ENCODE results near the gene IL23A.
"Not testable (repeated sequence)": the region's sequence is repeated elsewhere in the genome, so short reads cannot be mapped to it uniquely, and the experiment has no call there.

The IL23A gene

GRCh38 chr12:56326126-56326525 lies 12.6 kb upstream of the IL23A start:
- in situ Hi-C loops (cut with MboI; ENCODE audit: low sequenced_read_pairs) = no loop called here

GRCh38 chr12:56326533-56326932 lies 12.2 kb upstream of the IL23A start:
- in situ Hi-C loops (cut with MboI; ENCODE audit: low sequenced_read_pairs) = no loop called here

- in situ Hi-C loops (cut with MboI; ENCODE audit: low sequenced_read_pairs) = no loop called here
Observed at GRCh38 chr12:56330936-56331490, 7.7 kb upstream of the IL23A start.

DNA sequence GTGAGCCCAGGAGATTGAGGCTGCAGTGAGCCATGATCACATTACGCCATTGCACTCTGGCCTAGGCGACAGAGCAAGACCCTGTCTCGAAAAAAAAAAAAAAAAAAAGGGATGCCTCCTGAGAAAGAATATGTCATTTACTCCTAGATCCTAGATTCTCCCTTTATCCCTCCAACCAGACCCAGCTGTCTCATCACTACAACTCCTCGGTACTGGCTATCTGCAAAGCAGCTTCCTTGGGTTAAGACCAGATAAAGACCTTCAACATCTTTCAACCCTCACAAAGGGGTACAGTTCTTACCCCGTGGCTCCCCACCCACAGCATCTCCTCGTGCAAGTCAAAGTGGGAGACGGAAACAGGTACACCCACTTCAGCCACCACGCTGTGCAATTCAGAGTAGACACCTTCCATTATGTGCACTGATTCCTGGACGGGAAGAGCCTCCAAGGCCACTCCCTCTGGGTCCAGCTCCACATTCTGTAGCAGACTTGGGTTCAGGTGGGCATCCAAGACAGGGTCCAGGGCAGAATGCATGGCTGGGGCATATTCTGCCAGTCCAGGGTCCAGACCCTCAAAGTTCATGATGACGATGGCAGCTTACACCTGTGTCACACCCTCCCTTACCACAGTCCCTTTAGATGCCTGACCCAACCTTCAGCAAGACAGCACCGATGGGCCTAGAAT lies 6.0 kb upstream of the IL23A start:
- in situ Hi-C loops (cut with MboI; ENCODE audit: low sequenced_read_pairs) = no loop called here

DNA sequence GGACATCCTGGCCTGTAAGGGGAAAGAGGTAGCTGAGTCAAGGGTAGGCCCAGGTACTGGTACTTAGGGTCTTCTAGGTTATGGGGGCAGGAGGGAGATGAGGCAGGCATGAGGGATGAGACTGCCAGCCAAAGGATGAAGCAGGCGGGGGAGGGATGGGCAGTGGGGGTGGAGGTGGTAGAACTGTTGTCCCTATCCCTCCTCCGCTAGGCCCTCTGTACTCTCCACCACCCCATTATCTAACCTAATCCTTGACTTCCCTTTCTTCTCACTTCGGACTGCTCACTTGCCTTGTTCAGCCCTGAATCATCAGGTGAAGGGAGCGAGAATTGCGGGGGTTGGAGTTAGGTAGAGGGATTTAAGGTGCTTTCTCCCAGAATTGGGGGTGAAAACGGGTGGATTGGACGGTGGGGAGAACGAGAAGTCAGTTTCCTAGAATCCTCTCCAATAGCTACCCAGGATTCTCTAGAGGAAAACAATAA lies 5.4 kb upstream of the IL23A start:
- in situ Hi-C loops (cut with MboI; ENCODE audit: low sequenced_read_pairs) = no loop called here

GRCh38 chr12:56333679-56334489 lies 4.8 kb upstream of the IL23A start, which contains the start of gene PAN2:
PAN2 (minus strand) TSS chr12:56334000; CDS start chr12:56333094, 906 bp downstream.
- in situ Hi-C loops (cut with MboI; ENCODE audit: low sequenced_read_pairs) = no loop called here

DNA sequence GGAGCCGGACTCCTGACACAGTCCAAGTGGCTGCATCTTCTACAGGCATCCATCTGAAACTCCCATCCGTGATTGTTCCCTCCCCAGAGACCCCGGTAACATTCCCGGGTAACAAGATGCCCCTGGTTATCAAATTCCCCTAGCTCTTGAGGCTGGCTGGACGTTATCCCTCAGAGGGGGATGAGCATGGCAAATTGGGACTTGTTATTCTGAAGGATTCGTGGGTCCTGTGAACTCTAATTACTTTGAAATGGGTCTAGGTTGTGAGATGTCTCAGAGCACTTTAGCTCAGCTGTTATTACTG lies 4.2 kb upstream of the IL23A start:
- in situ Hi-C loops (cut with MboI; ENCODE audit: low sequenced_read_pairs) = no loop called here

- in situ Hi-C loops (cut with MboI; ENCODE audit: low sequenced_read_pairs) = not testable (repeated sequence)
Observed at GRCh38 chr12:56335527-56335926, 3.2 kb upstream of the IL23A start.

DNA sequence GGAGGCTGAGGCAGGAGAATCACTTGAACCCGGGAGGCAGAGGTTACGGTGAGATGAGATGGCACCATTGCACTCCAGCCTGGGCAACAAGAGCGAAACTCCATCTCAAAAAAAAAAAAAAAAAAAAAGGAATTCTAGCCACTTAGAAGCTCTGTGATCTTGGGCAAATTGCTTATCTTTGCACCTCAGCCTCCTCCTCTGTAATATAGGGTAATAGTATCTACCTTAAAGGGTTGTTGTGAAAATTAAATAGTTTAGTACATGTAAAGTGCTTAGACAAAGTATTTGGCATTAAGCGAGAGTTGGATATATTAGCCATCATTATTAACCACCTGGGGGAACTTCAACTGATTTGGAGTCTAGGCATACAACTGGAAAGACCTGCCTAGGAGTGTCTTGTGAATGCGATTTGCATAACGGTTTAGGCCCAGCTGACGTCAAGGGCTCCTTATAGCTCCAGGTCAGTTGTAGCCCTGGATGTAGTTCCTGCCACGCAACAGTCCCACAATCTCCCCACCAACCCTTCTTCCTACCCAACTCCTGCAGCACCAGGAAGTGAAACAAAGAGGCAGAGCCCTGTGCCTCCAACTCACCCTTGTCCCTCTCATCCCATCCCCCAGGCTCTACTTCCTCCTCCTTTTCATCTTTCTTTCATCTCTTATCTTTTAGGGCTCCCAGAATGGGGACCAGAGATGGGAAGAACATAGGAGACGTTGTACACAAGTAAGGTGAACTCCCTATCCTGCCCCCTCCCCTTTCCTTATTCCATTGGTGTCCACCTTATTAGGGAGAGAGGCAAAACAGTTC lies 2.1 kb upstream of the IL23A start:
- in situ Hi-C loops (cut with MboI; ENCODE audit: low sequenced_read_pairs) = no loop called here

DNA sequence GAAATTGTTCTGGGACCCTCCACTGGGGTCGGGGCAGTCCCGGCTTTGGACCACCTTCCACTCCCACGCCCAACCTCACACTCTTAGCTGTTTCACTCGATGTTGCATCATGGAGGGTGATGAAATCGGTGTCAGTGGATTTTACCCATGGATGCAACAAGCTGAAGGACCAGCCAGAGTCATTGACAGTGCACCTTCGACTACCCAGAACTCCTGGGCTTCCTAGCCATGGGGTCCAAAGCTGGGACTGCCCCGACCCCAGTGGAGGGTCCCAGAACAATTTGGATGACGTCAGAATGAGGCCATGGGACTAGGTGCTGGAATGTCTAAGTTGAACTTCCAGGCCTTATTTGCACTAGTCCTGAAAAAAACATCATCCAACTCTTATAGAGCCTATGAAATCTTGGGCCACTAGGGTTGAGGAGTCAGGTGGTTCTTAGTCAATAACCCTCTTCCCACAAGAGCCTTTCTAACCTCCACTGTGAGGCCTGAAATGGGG lies 882 bp upstream of the IL23A start:
- in situ Hi-C loops (cut with MboI; ENCODE audit: low sequenced_read_pairs) = no loop called here

DNA sequence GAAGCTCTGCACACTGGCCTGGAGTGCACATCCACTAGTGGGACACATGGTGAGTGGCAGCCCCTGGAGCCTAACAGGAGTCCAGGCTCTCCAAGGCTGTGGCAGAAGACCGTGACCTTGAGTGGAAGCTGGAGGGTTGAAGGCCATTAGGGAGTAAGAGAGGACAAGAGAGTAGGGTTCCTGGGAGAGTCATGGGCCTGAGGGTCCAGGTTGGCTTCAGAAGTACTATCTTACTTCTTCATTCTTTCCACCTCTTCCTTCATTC lies 406 bp downstream of the IL23A start:
- in situ Hi-C loops (cut with MboI; ENCODE audit: low sequenced_read_pairs) = no loop called here

- in situ Hi-C loops (cut with MboI; ENCODE audit: low sequenced_read_pairs) = no loop called here
Observed at GRCh38 chr12:56341616-56342015, 2.9 kb downstream of the IL23A start.

- in situ Hi-C loops (cut with MboI; ENCODE audit: low sequenced_read_pairs) = not testable (repeated sequence)
Observed at GRCh38 chr12:56342290-56342689, 3.6 kb downstream of the IL23A start.

- in situ Hi-C loops (cut with MboI; ENCODE audit: low sequenced_read_pairs) = no loop called here
Observed at GRCh38 chr12:56346675-56347074, 8.0 kb downstream of the IL23A start.

- in situ Hi-C loops (cut with MboI; ENCODE audit: low sequenced_read_pairs) = not testable (repeated sequence)
Observed at GRCh38 chr12:56347255-56347654, 8.6 kb downstream of the IL23A start.

DNA sequence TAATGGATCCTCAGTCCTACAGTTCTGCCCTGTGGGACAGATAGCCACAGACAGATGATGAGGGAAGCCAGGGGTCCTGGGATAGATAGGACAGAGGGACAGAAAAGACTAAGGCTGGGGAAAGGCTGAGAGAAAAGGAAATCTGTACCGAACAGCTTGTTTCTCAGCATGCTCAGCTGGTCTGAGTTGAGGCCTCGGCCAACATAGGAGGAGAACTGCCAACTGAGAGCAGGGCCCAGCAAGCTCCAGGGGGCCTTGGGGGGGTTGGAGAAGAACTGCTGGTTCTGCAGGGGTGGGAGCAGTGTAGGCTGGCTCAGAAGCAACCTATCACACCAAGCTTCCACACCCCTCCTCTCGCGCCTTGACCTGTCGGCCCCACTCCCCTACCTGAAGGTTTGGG lies 10.1 kb downstream of the IL23A start:
- in situ Hi-C loops (cut with MboI; ENCODE audit: low sequenced_read_pairs) = no loop called here

GRCh38 chr12:56350662-56351061 lies 12.0 kb downstream of the IL23A start:
- in situ Hi-C loops (cut with MboI; ENCODE audit: low sequenced_read_pairs) = no loop called here

- in situ Hi-C loops (cut with MboI; ENCODE audit: low sequenced_read_pairs) = no loop called here
Observed at GRCh38 chr12:56351325-56351724, 12.6 kb downstream of the IL23A start.

DNA sequence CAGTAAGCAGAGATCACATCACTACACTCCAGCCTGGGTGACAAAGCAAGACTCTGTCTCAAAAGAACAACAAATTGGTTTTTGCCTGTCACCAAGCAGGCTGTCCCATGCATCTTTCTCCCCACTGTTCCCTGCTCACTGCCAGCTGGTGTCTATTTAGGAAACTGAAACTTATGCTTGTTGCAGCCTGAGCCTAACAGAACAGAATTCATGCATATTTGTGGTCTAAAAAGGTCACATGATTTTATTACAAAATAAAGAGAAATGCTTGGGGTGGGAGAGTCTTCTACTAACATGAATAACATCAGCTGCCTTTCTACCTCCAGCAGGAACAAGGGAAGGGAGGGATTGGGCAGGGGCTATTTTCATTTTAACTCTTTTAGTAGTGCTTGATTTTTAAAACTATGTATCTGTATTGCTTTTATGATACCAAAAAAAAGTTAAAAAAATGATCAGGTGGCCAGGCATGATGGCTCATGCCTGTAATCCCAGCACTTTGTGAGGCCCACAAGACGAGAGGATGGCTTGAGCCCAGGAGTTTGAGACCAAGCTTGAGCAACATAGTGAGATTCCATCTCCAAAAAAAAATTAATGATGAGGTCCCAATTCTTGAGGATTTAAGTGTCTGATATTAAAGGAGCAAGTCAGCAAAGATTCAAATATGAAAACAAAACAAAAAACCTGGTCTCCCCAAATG lies 20.3 kb downstream of the IL23A start:
- in situ Hi-C loops (cut with MboI; ENCODE audit: low sequenced_read_pairs) = no loop called here

DNA sequence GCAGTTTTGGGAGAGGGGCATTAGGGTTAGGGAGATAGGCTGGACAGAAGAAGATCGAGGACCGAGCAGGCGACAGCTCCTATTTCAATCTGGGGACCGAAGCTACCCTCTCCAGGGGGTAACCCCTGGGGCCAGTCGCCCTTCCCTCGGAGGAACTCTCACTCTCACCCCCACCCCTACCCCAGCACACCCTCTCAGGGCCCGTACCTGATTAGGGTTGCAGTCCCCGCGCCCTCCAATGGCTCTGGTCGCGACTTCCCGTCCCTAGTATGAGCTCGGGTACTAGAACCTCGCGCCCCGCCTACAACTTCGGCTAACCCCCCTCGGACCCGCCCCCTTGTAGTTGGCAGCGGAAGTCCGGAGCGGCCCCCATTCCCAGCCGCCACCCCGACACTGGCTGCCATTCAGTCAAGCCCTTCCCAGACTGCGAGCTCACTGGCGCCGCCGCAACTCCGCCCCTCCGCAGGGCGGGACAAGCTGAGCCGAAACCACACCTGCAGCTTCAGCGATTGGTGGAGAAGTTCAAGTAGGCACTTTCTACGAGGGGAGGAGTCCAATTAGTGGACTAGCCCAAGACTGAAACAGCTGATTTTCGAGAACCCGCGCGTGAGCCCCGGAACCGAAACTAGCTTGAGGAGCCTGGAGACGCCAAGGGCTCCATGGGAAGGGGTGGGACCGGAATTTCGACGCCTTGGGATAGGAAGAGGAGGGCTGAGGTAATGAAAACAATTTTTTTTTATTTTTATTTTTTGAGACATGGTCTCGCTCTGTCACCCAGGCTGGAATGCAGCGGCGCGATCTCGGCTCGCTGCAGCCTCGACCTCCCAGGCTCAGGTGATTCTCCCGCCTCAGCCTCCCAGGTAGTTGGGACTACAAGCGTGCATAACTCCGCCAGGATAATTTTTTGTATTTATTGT lies 21.4 kb downstream of the IL23A start, which contains the start of gene STAT2:
Gene STAT2, minus strand, starts transcription at position 257 of the 917 bp plus-strand sequence. CDS start 3,536 bp downstream, outside the sequence.
- in situ Hi-C loops (cut with MboI; ENCODE audit: low sequenced_read_pairs) = no loop called here
